GM19240 (cell line): ENCODE results near the gene TAS1R1.

Experiments used
- DNase-seq: peaks from one replicate; pipeline ENCODE4 v3.0.0; 2011; ENCODE audit warnings: low spot score; ENCODE audit not compliant: insufficient read length

Gene TAS1R1

DNA sequence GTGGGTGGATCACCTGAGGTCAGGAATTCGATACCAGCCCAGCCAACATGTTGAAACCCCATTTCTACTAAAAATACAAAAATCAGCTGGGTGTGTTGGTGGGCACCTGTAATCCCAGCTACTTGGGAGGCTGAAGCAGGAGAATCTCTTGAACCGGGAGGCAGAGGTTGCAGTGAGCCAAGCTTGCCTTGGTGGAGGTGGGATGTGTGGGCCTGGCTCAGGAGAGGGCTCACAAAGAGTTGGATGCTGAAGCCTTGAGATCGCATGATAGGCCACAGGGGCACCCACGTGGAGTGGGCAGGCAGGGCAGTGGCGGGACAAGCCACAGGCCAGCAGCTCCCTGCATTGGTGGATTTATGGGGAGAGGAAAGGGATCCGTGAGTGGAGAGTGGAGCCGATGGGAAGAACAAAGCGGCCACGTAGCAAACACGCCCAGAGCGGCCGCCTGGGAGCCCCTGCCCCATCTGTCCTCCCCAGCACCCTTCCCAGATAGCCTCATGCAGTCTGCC, 73.9 kb downstream of the TAS1R1 start:
- no peak for DNase-seq
